ENCODE data around the gene HECA. TPM values are rescaled to one million over a fixed set of nuclear protein-coding genes. Genes with fewer than 3 reads are reported as not detected.

The HECA gene
- total and polyA plus RNA-seq, 10 of the 15 experiments (the other 5 are each of a cell fraction or from before 2014, with no cell fraction given), result 0.52 to 7.2 (median 2.7) TPM

DNA sequence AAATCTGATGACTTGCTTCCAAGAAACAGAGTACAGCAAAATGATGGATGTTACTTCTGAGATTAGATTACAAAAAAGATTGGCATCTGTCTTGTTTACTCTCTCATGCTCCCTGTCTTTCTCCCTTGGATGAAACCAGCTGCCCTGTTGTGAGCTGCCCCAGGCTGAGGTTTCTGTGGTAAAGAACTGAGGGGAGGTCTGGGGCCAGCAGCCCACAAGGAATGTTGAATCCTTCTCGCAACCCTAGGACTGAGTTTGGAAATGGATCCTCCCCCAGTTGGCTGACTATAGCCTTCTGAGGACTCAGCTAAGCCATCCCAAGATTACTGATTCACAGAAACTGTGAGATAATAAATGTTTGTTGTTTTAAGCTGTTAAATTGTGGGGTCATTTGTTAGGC, 5.6 kb upstream of the HECA start:
- H3K4me2 ChIP-seq (ENCODE audit: control insufficient read depth, insufficient read depth), result no peak overlapping the region
- ChIA-PET RAD21 (ENCODE audit: unreplicated experiment) (no interaction called here), SMC1A (ENCODE audit: uncharacterized antibody, unreplicated experiment) (interaction anchor here (0.6 to 1.2 kb wide), 4 partner anchors 9 to 243 kb away, joined by 3 to 4 read pairs (median 3); no protein-coding TSS in a partner anchor), CTCF (interaction anchor here (1.3 to 1.8 kb wide), 2 partner anchors 90 to 235 kb away, joined by 4 read pairs; no protein-coding TSS in a partner anchor), POLR2A (no interaction called here)
- H3K9me3 ChIP-seq (replicated peaks; ENCODE audit: control insufficient read depth, insufficient read depth, low read length), result no peaks in the 10 kb centered on the region; the same call in 2 of the 3 replicates
- ATAC-seq (no peak), DNase-seq (ENCODE audit: low read depth, low spot score) (no peak), FAIRE-seq (no peak)
- intact Hi-C loops (cut with micrococcal nuclease; ENCODE audit: unreplicated experiment) (no loop called here), in situ Hi-C loops (cut with MboI) (loop anchor here (5.0 kb wide), 1 partner anchor 238 kb away; no protein-coding TSS in a partner anchor)
- H3K4me3 ChIP-seq, result no peak overlapping the region
- no peaks in the 10 kb centered on the region for H3K27me3 ChIP-seq (replicated peaks in 1 of 2; ENCODE audit: control insufficient read depth in 2 of 2, insufficient read depth in 2 of 2, low read length in 1 of 2)
- WGBS (ENCODE audit: insufficient coverage, insufficient replicate concordance, low lambda C conversion rate, missing lambda C conversion rate), result 85% methylated on average over 1 of the region's 1 CpG
- no peaks in the 10 kb centered on the region for H3K79me2 ChIP-seq (ENCODE audit: control insufficient read depth, insufficient read depth, low read length)
- no peaks in the 10 kb centered on the region for H3K36me3 ChIP-seq (ENCODE audit: control insufficient read depth in 2 of 2, insufficient read depth in 2 of 2, low read length in 1 of 2)
- H3K9ac ChIP-seq (ENCODE audit: control insufficient read depth, insufficient read depth, low read length), result no peak overlapping the region
- BruUV-seq (replicated peaks), result no TSS peak
- no peak overlapping the region for H3K27ac ChIP-seq (ENCODE audit: control insufficient read depth, insufficient read depth)
- no peak overlapping the region for H2AFZ ChIP-seq (ENCODE audit: control insufficient read depth, low read depth, low read length)
- H4K20me1 ChIP-seq (ENCODE audit: control insufficient read depth, insufficient read depth), result no peaks in the 10 kb centered on the region
- peaks cover 10% of the 10 kb centered on the region for H3K4me1 ChIP-seq (ENCODE audit: control insufficient read depth, insufficient read depth, low read length)
- TF ChIP-seq, protein P1, sequence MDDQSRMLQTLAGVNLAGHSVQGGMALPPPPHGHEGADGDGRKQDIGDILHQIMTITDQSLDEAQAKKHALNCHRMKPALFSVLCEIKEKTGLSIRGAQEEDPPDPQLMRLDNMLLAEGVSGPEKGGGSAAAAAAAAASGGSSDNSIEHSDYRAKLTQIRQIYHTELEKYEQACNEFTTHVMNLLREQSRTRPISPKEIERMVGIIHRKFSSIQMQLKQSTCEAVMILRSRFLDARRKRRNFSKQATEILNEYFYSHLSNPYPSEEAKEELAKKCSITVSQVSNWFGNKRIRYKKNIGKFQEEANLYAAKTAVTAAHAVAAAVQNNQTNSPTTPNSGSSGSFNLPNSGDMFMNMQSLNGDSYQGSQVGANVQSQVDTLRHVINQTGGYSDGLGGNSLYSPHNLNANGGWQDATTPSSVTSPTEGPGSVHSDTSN (IDR thresholded peaks at IDR 0.05; ENCODE audit: insufficient replicate concordance, low read depth, low read length), result no peak
- TF ChIP-seq ESRRA (IDR thresholded peaks at IDR 0.05; ENCODE audit: low read length) (no peak), BACH1 (IDR thresholded peaks at IDR 0.05; ENCODE audit: borderline replicate concordance) (no peak), RUNX3 (IDR thresholded peaks at IDR 0.05; ENCODE audit: low read length) (no peak), ZBTB40 (IDR thresholded peaks at IDR 0.05; ENCODE audit: borderline replicate concordance) (no peak), NFXL1 (IDR thresholded peaks at IDR 0.05; ENCODE audit: borderline replicate concordance) (no peak), ZNF687 (IDR thresholded peaks at IDR 0.05) (no peak), KLF5 (IDR thresholded peaks at IDR 0.05; ENCODE audit: partially characterized antibody) (no peak), IKZF2 (IDR thresholded peaks at IDR 0.05) (no peak), BCL11A (IDR thresholded peaks at IDR 0.05; ENCODE audit: low read depth, low read length) (no peak), EZH2 (IDR thresholded peaks at IDR 0.05; ENCODE audit: borderline replicate concordance, control insufficient read depth, low read depth, low read length) (no peak), PML (IDR thresholded peaks at IDR 0.05; ENCODE audit: low read length) (no peak), MAX (IDR thresholded peaks at IDR 0.05; ENCODE audit: low read depth, low read length) (no peak)
- TF ChIP-seq, protein P2, sequence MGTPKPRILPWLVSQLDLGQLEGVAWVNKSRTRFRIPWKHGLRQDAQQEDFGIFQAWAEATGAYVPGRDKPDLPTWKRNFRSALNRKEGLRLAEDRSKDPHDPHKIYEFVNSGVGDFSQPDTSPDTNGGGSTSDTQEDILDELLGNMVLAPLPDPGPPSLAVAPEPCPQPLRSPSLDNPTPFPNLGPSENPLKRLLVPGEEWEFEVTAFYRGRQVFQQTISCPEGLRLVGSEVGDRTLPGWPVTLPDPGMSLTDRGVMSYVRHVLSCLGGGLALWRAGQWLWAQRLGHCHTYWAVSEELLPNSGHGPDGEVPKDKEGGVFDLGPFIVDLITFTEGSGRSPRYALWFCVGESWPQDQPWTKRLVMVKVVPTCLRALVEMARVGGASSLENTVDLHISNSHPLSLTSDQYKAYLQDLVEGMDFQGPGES (IDR thresholded peaks at IDR 0.05), result no peak
